SK-N-SH treated with all-trans-retinoic acid at 6 μM for 48 hours (cell line): ENCODE results near the gene CCR7.

Source experiments
- ARNTL ChIP-seq: fragments of 450-650 bp; formaldehyde crosslinking; IDR thresholded peaks from 2 replicates; pipeline ENCODE4 v1.5.0; 2020; ENCODE audit warnings: low read depth, mild to moderate bottlenecking, moderate library complexity, borderline replicate concordance
- ISL1 ChIP-seq: fragments of 250-450 bp; sonication (Bioruptor Pico); IDR thresholded peaks from 2 replicates; pipeline ENCODE4 v2.1.2; 2022; ENCODE audit warnings: mild to moderate bottlenecking, moderate library complexity
- PATZ1 ChIP-seq: fragments of 250-450 bp; sonication (Bioruptor Pico); IDR thresholded peaks from 2 replicates; pipeline ENCODE4 v1.8.0; 2020; ENCODE audit warnings: mild to moderate bottlenecking, moderate library complexity, borderline replicate concordance
- POU6F1 ChIP-seq: fragments of 250-450 bp; sonication (Bioruptor Pico); IDR thresholded peaks from 2 replicates; pipeline ENCODE4 v1.8.0; 2021; ENCODE audit warnings: low read depth, mild to moderate bottlenecking, moderate library complexity, borderline replicate concordance
- ZFP3 ChIP-seq: fragments of 250-450 bp; sonication (Bioruptor Pico); IDR thresholded peaks from 2 replicates; pipeline ENCODE4 v1.5.0; 2020; ENCODE audit warnings: mild to moderate bottlenecking, moderate library complexity
- ZNF565 ChIP-seq: fragments of 450-650 bp; formaldehyde crosslinking; conservative IDR thresholded peaks from 2 replicates; pipeline ENCODE4 v1.5.0; 2020; ENCODE audit warnings: low read depth, mild to moderate bottlenecking, moderate library complexity

- TF ChIP-seq ZFP3 (CRISPR knock-in tag) (no peak), ARNTL (CRISPR knock-in tag) (no peak), POU6F1 (no peak), ZNF565 (CRISPR knock-in tag) (no peak), PATZ1 (CRISPR knock-in tag) (no peak), ISL1 (no peak)
Measured at GRCh38 chr17:40559954-40560591, 5.2 kb downstream of the CCR7 start.
